Measurements from ENCODE around the gene PAK3. TPM values are rescaled to one million over a fixed set of nuclear protein-coding genes. Genes with fewer than 3 reads are reported as not detected.

PAK3 gene
- total RNA-seq, 2 donors from 2014 or later, result 1.5 to 4.2 TPM

DNA sequence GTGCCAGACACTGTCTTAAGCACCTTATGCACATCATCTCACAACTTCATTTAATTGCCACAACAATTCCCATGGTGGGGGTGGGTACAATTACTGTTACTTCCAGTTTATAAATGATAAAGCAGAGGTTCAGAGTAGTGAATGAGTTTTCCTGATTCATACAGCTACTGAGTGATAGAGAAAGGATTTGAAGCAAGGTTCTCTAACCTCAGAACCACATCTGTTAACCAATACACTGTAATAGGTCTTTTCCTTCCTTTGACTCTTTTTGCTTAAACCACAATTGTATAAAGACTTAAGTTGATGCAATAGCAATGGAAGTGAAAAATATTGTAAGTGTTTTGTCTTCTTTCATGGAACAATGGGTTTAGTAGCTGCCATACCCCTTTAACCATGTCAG, 43.5 kb upstream of the PAK3 start:
- Mint-ChIP-seq H3K9me3 (no peaks in the 10 kb centered on the region), H3K27ac (no peak overlapping the region), H3K27me3 (ENCODE audit: insufficient read depth) (no peaks in the 10 kb centered on the region), H3K4me3 (no peak overlapping the region), H3K4me1 (no peaks in the 10 kb centered on the region), H3K36me3 (ENCODE audit: low read depth) (no peaks in the 10 kb centered on the region)
- Histone ChIP-seq H3K36me3 (ENCODE audit: control insufficient read depth, insufficient read depth, low read length) (no peaks in the 10 kb centered on the region), H3K9me3 (ENCODE audit: control insufficient read depth, low read length) (no peaks in the 10 kb centered on the region), H3K27me3 (ENCODE audit: control insufficient read depth, insufficient read depth, low read length, poor library complexity, severe bottlenecking) (no peaks in the 10 kb centered on the region), H3K4me1 (ENCODE audit: control insufficient read depth, insufficient read depth, low read length) (no peaks in the 10 kb centered on the region), H3K9ac (ENCODE audit: extremely low read depth, low read length, poor library complexity, severe bottlenecking) (no peak overlapping the region), H3K4me3 (ENCODE audit: low read length) (no peak overlapping the region), H3K27ac (ENCODE audit: low read depth, low read length) (no peak overlapping the region)
- DNase-seq, result no peak
- TF ChIP-seq, protein P1, sequence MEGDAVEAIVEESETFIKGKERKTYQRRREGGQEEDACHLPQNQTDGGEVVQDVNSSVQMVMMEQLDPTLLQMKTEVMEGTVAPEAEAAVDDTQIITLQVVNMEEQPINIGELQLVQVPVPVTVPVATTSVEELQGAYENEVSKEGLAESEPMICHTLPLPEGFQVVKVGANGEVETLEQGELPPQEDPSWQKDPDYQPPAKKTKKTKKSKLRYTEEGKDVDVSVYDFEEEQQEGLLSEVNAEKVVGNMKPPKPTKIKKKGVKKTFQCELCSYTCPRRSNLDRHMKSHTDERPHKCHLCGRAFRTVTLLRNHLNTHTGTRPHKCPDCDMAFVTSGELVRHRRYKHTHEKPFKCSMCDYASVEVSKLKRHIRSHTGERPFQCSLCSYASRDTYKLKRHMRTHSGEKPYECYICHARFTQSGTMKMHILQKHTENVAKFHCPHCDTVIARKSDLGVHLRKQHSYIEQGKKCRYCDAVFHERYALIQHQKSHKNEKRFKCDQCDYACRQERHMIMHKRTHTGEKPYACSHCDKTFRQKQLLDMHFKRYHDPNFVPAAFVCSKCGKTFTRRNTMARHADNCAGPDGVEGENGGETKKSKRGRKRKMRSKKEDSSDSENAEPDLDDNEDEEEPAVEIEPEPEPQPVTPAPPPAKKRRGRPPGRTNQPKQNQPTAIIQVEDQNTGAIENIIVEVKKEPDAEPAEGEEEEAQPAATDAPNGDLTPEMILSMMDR (conservative IDR thresholded peaks at IDR 0.05), result no peak

DNA sequence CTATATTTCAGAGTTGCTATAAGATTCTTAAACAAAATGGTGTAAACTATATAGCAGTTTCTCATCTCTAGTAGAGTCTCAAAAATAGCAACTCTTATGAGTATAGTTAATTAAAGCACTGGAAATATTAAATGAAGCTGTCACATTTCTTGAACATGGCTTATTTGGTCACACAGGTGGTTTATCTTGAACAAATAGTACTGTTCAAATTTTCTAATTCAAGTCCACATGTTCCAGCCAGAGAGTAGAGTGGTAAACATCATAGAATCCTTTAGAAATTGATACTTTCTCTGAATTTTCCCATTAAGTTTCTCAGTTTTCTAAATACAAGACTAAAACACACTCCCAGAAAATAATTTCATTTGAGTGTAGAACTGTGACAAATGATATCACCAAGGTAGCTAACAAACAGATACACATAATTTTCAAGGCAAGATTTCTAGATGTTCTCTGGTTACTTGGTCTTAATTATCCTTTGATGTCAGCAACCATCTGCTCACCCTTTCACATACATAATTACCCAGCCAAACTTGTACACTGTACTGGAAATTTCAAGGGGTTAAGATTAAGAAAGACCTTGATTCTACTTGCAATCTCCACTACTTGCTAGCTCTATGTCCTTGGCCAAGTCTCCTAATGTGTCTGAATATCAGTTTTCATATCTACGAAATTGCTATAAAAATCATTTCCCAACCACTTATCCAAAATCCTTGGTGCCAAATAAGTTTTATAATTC, 24.3 kb upstream of the PAK3 start:
- H3K4me1 ChIP-seq (ENCODE audit: control insufficient read depth, insufficient read depth, low read length), result no peaks in the 10 kb centered on the region
- WGBS, 2 experiments (ENCODE audit: insufficient coverage in 1 of 2, insufficient read length in 1 of 2), result 100% methylated on average over 1 of the region's 1 CpG; no CpG with 5 or more reads in 1 of the 2 experiments
- no peaks in the 10 kb centered on the region for H3K27me3 ChIP-seq (ENCODE audit: control insufficient read depth, insufficient read depth, low read length, poor library complexity, severe bottlenecking)
- Mint-ChIP-seq H3K27ac (no peak overlapping the region), H3K9me3 (peaks cover 16% of the 10 kb centered on the region), H3K27me3 (ENCODE audit: insufficient read depth) (peaks cover 4% of the 10 kb centered on the region), H3K4me1 (peaks cover 4% of the 10 kb centered on the region), H3K36me3 (ENCODE audit: low read depth) (no peaks in the 10 kb centered on the region), H3K4me3 (no peak overlapping the region)
- H3K4me3 ChIP-seq (ENCODE audit: low read length), result no peak overlapping the region
- no peak overlapping the region for H3K27ac ChIP-seq (ENCODE audit: low read depth, low read length)
- no peak for DNase-seq
- H3K36me3 ChIP-seq (ENCODE audit: control insufficient read depth, insufficient read depth, low read length), result no peaks in the 10 kb centered on the region
- no peak overlapping the region for H3K9ac ChIP-seq (ENCODE audit: extremely low read depth, low read length, poor library complexity, severe bottlenecking)
- no peaks in the 10 kb centered on the region for H3K9me3 ChIP-seq (ENCODE audit: control insufficient read depth, low read length)
- TF ChIP-seq, protein P1 (conservative IDR thresholded peaks at IDR 0.05), result no peak

DNA sequence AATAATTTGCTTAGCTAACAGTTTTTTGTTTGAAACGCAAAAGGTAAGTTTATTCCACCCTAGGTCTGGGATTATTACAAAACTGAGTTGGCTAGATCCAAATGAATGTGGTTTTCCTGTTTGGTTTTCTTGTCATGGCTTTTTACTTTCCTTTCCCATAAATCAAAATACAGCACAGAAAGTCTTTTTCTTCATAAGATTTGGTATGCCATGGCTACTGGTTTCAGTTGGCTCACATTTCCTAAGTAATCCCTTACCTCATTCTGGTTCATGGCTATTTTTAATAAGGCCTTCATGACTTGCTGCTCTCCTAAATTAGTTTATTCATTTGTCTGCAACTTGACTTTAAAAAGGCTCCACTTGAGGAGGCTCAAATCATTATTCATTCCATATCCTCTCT, 12.9 kb upstream of the PAK3 start:
- Mint-ChIP-seq H3K9me3 (no peaks in the 10 kb centered on the region), H3K4me1 (peaks cover 29% of the 10 kb centered on the region), H3K36me3 (ENCODE audit: low read depth) (no peaks in the 10 kb centered on the region), H3K27me3 (ENCODE audit: insufficient read depth) (no peaks in the 10 kb centered on the region), H3K4me3 (no peak overlapping the region), H3K27ac (no peak overlapping the region)
- H3K9me3 ChIP-seq (ENCODE audit: control insufficient read depth, low read length), result no peaks in the 10 kb centered on the region
- H3K4me1 ChIP-seq (ENCODE audit: control insufficient read depth, insufficient read depth, low read length), result no peaks in the 10 kb centered on the region
- no peak for DNase-seq
- no peak overlapping the region for H3K27ac ChIP-seq (ENCODE audit: low read depth, low read length)
- 67 to 100% methylated on average over 1 of the region's 1 CpG for WGBS, 2 experiments (ENCODE audit: insufficient coverage in 1 of 2, insufficient read length in 1 of 2)
- H3K27me3 ChIP-seq (ENCODE audit: control insufficient read depth, insufficient read depth, low read length, poor library complexity, severe bottlenecking), result no peaks in the 10 kb centered on the region
- H3K36me3 ChIP-seq (ENCODE audit: control insufficient read depth, insufficient read depth, low read length), result no peaks in the 10 kb centered on the region
- TF ChIP-seq, protein P1 (conservative IDR thresholded peaks at IDR 0.05), result no peak
- H3K9ac ChIP-seq (ENCODE audit: extremely low read depth, low read length, poor library complexity, severe bottlenecking), result no peak overlapping the region
- H3K4me3 ChIP-seq (ENCODE audit: low read length), result no peak overlapping the region
